Prostate gland (tissue), 2 donors: ENCODE results near the gene MAP3K6. TPM values are rescaled to one million over a fixed set of nuclear protein-coding genes. Genes with fewer than 3 reads are reported as not detected.

Experiments
- DNase-seq: peaks from one replicate; pipeline ENCODE4 v3.0.0-alpha.2; 2019; ENCODE audit warnings: low spot score
- H3K27ac ChIP-seq, 2 donors: fragments of 200-600 bp; sonication (generic); 2 replicates each; pipeline ENCODE4 v1.5.1; 2017 to 2019
- H3K27me3 ChIP-seq: fragments of 200-600 bp; sonication (generic); replicated peaks from 2 replicates; pipeline ENCODE4 v1.5.1; 2019; ENCODE audit not compliant: insufficient read depth
- H3K36me3 ChIP-seq, 2 donors: fragments of 200-600 bp; sonication (generic); 1 replicate in 1 of 2; 2 replicates in 1 of 2; pipeline versions ENCODE4 v1.5.1 to v1.8.1; 2017 to 2019
- H3K4me1 ChIP-seq: fragments of 200-600 bp; sonication (generic); replicated peaks from 2 replicates; pipeline ENCODE4 v1.5.1; 2019
- H3K4me3 ChIP-seq, 2 donors: fragments of 200-600 bp; sonication (generic); 2 replicates each; pipeline ENCODE4 v1.5.1; 2017 to 2019
- H3K9me3 ChIP-seq: fragments of 200-600 bp; sonication (generic); 2 replicates; pipeline ENCODE4 v1.5.1; 2017
- CTCF ChIP-seq, 4 experiments: fragments of 200-600 bp in 2 of 4; fragments of 450-650 bp in 2 of 4; sonication (generic) in 2 of 4; IDR thresholded peaks; 1 replicate in 3 of 4; 2 replicates in 1 of 4; pipeline ENCODE4 v1.5.1; 2016 to 2019; ENCODE audit warnings: antibody characterized with exemption in 4 of 4, mild to moderate bottlenecking in 2 of 4, moderate library complexity in 2 of 4
- POLR2A ChIP-seq: fragments of 450-650 bp; IDR thresholded peaks from one replicate; pipeline ENCODE4 v1.6.1; 2016; ENCODE audit warnings: antibody characterized with exemption, mild to moderate bottlenecking
- POLR2AphosphoS5 ChIP-seq: sonication (generic); formaldehyde crosslinking; IDR thresholded peaks from one replicate; pipeline ENCODE4 v1.6.1; 2017; ENCODE audit warnings: antibody characterized with exemption
- WGBS: methylation state at CpG from one replicate; pipeline ENCODE4 v1.1.5; 2018; 5-methylcytosine and 5-hydroxymethylcytosine counted together
- intact Hi-C: fragments of 100-400 bp; cut with DNase I; formaldehyde crosslinking; loops from one replicate; pipeline ENCODE4 v1.14.2; 2022
- total RNA-seq, 2 donors: library from RNA; depleted of rRNA; stranded (reverse); fragments of >200 nt; gene quantifications; one replicate each; pipeline ENCODE4 v1.1.0, GENCODE V29; 2016

The MAP3K6 gene
- total RNA-seq, 2 donors from 2014 or later, result 38.6 to 60.7 TPM

- TF ChIP-seq CTCF (IDR thresholded peaks at IDR 0.05) (no peak), POLR2AphosphoS5 (no peak), POLR2A (no peak)
- no peak for DNase-seq
- Histone ChIP-seq H3K27ac (no peak overlapping the region), H3K27me3 (no peaks in the 10 kb centered on the region), H3K36me3 (peaks cover 9 to 24% of the 10 kb centered on the region in 2 donors), H3K9me3 (no peaks in the 10 kb centered on the region), H3K4me3 (no peak overlapping the region), H3K4me1 (peaks cover under 1% of the 10 kb centered on the region)
- WGBS, result 86% methylated on average over 17 of the region's 17 CpGs
- intact Hi-C loops, result no loop called here
These were observed 33.0 kb downstream of the MAP3K6 start for GRCh38 chr1:27333717-27334279.

GRCh38 chr1:27332536-27333281 lies 34.1 kb downstream of the MAP3K6 start:
- peaks cover 9 to 24% of the 10 kb centered on the region in 2 donors for H3K36me3 ChIP-seq
- intact Hi-C loops, result no loop called here

GRCh38 chr1:27331922-27332321 lies 34.8 kb downstream of the MAP3K6 start:
- peaks cover 9 to 24% of the 10 kb centered on the region in 2 donors for H3K36me3 ChIP-seq
- H3K27ac ChIP-seq, result no peak overlapping the region
- H3K9me3 ChIP-seq, result no peaks in the 10 kb centered on the region
- H3K4me3 ChIP-seq, result no peak overlapping the region
- H3K27me3 ChIP-seq, result no peaks in the 10 kb centered on the region
- DNase-seq, result no peak
- intact Hi-C loops, result no loop called here
- TF ChIP-seq POLR2AphosphoS5, result no peak
- TF ChIP-seq CTCF (IDR thresholded peaks at IDR 0.05), result no peak
- TF ChIP-seq POLR2A, result no peak
- 80% methylated on average over 5 of the region's 5 CpGs for WGBS
- H3K4me1 ChIP-seq, result peaks cover 12% of the 10 kb centered on the region

More at GRCh38 chr1:27332536-27333281, 34.1 kb downstream of the MAP3K6 start:
- WGBS, result 53% methylated on average over 11 of the region's 11 CpGs
- no peak overlapping the region for H3K27ac ChIP-seq
- no peaks in the 10 kb centered on the region for H3K9me3 ChIP-seq
- peak; percentile 71 to 81 (median 77) for TF ChIP-seq CTCF (IDR thresholded peaks at IDR 0.05)
- peak; percentile 17 for TF ChIP-seq POLR2AphosphoS5
- no peak for TF ChIP-seq POLR2A
- H3K27me3 ChIP-seq, result no peaks in the 10 kb centered on the region
- peaks cover 4% of the 10 kb centered on the region for H3K4me1 ChIP-seq
- no peak overlapping the region for H3K4me3 ChIP-seq
- DNase-seq, result no peak

GRCh38 chr1:27331426-27331825 lies 35.3 kb downstream of the MAP3K6 start:
- TF ChIP-seq POLR2AphosphoS5 (no peak), CTCF (IDR thresholded peaks at IDR 0.05) (no peak), POLR2A (no peak)
- Histone ChIP-seq H3K4me3 (no peak overlapping the region), H3K9me3 (no peaks in the 10 kb centered on the region), H3K4me1 (peaks cover 16% of the 10 kb centered on the region), H3K36me3 (peaks cover 9 to 24% of the 10 kb centered on the region in 2 donors), H3K27me3 (no peaks in the 10 kb centered on the region), H3K27ac (no peak overlapping the region)
- no peak for DNase-seq
- WGBS, result 83% methylated on average over 3 of the region's 3 CpGs
- intact Hi-C loops, result no loop called here
